Measurements from ENCODE around the gene CRP. TPM values are rescaled to one million over a fixed set of nuclear protein-coding genes. Genes with fewer than 3 reads are reported as not detected.
"Not testable (repeated sequence)": the region's sequence is repeated elsewhere in the genome, so short reads cannot be mapped to it uniquely, and the experiment has no call there.

Gene CRP
- total RNA-seq, 1 donor from 2014 or later: not detected

DNA sequence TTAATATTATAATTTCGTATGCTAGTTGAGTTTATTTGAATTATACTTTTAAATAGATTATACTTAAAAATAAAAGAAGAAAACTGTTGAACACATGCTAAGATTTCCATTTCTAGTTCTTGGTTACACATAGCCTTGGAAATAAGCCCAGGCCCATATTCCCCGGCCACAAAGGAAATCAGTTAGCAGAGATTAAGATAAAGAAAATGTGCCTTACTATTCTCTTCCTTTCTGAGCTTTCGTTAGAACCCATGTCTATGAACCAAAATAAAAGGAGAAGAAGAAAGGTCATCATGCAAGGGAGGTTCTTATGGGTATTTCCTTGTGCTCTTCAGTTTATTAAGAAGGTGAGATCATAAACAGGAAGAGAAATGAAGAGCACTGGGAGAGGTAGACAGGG, 32.3 kb upstream of the CRP start:
- ATAC-seq (ENCODE audit: low read depth) (no peak), DNase-seq (no peak)
- H3K27ac Mint-ChIP-seq: no peak overlapping the region
- H3K9me3 Mint-ChIP-seq: no peaks in the 10 kb centered on the region
- H3K4me1 Mint-ChIP-seq: no peaks in the 10 kb centered on the region
- ChIA-PET CTCF (no interaction called here), POLR2A (no interaction called here)
- intact Hi-C loops (cut with micrococcal nuclease): no loop called here
- H3K4me3 Mint-ChIP-seq: no peak overlapping the region
- H3K27me3 Mint-ChIP-seq: peaks cover 12% of the 10 kb centered on the region
- TF ChIP-seq, protein P1, sequence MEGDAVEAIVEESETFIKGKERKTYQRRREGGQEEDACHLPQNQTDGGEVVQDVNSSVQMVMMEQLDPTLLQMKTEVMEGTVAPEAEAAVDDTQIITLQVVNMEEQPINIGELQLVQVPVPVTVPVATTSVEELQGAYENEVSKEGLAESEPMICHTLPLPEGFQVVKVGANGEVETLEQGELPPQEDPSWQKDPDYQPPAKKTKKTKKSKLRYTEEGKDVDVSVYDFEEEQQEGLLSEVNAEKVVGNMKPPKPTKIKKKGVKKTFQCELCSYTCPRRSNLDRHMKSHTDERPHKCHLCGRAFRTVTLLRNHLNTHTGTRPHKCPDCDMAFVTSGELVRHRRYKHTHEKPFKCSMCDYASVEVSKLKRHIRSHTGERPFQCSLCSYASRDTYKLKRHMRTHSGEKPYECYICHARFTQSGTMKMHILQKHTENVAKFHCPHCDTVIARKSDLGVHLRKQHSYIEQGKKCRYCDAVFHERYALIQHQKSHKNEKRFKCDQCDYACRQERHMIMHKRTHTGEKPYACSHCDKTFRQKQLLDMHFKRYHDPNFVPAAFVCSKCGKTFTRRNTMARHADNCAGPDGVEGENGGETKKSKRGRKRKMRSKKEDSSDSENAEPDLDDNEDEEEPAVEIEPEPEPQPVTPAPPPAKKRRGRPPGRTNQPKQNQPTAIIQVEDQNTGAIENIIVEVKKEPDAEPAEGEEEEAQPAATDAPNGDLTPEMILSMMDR (IDR thresholded peaks at IDR 0.05): no peak
- no peaks in the 10 kb centered on the region for H3K36me3 Mint-ChIP-seq (ENCODE audit: low read depth)

DNA sequence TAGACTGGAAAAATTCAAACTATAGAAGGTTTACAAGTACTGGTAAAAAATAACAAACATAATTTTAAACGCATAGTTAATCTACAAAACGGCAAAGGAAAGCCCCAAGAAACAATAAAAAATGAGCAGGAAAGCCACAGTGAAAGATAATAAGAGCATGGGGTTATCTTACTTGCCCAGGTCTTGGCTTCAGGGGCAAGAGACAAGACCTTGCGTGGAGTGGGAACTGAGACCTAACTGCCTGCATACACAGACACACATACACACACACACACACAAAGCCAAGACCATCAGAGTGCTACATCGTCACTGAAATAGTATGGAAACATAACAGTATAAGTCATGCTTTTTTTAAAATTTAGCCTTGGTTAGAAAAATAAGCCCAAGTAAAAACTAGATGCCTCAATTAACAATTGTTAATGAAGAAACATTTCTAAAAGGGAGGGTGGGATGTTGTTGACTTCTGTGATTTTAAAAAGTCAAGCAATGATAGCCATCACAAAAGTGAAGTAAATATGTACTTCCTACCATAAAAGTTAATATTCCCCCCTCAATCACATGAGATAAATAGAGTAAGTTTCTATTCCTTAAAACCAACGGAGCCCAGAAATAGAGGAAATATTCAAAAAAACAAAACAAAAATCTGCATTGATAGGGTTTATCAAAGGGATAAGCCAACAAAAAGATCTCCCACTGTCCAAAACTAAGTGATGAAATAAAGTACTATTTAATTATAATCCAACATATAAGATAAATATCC, 29.4 kb upstream of the CRP start:
- H3K27ac Mint-ChIP-seq: no peak overlapping the region
- ChIA-PET CTCF (no interaction called here), POLR2A (no interaction called here)
- no peak for ATAC-seq (ENCODE audit: low read depth)
- no peaks in the 10 kb centered on the region for H3K9me3 Mint-ChIP-seq
- intact Hi-C loops (cut with micrococcal nuclease): no loop called here
- no peaks in the 10 kb centered on the region for H3K36me3 Mint-ChIP-seq (ENCODE audit: low read depth)
- no peak overlapping the region for H3K4me3 Mint-ChIP-seq
- no peaks in the 10 kb centered on the region for H3K4me1 Mint-ChIP-seq
- TF ChIP-seq, protein P1 (IDR thresholded peaks at IDR 0.05): no peak
- H3K27me3 Mint-ChIP-seq: peaks cover 12% of the 10 kb centered on the region
- no peak for DNase-seq

DNA sequence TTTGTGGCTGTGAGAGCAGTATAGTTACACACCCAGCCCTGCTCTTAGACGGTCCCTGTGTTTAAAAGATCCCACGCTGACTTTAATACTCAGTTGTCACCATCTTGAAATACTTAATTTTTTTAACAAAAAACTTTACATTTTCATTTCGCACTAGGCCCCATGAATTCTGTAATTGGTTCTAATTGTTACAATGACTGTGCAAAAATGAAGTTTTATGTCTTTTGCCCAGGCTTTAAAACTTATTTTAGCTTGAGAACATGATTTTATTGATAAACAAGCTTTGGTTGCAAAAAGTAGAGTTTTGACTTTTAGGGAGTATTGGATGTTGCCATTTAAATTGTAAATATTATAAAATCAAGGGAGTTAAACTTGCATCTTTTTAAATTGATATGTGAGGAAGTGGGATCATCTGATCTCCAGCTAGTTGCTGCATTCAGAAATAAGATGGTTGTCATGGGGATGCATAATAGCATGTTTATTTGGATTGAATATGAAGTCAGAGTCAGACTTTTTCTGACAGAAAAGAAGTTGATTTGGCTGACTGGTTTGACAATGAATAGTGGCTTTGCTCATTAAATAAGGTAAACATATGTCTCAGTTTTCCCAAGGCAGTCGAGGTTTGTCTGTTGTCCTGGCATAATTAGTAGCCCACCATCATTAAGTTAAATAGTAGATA, 23.0 kb upstream of the CRP start:
- Mint-ChIP-seq H3K9me3 (no peaks in the 10 kb centered on the region), H3K27ac (no peak overlapping the region), H3K4me3 (no peak overlapping the region), H3K4me1 (no peaks in the 10 kb centered on the region), H3K27me3 (peaks cover 11% of the 10 kb centered on the region), H3K36me3 (ENCODE audit: low read depth) (no peaks in the 10 kb centered on the region)
- ATAC-seq (ENCODE audit: low read depth) (no peak), DNase-seq (no peak)
- ChIA-PET CTCF (no interaction called here), POLR2A (no interaction called here)
- TF ChIP-seq, protein P1 (IDR thresholded peaks at IDR 0.05): no peak
- intact Hi-C loops (cut with micrococcal nuclease): no loop called here

DNA sequence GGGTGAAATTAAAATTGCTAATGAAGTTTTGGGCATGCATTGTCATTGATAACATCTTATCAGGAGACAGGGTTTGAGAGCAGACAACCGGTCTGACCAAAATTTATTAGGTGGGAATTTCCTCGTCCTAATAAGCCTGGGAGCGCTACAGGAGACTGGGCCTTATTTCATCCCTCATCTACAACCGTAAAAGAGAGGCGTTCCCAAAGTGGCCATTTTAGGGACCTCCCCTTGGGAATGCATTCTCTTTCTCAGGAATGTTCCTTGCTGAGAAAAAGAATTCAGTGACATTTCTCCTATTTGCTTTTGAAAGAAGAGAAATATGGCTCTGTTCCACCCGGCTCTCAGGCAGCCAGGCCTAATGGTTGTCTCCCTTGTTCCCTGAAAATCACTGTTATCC, 8.8 kb upstream of the CRP start:
- intact Hi-C loops (cut with micrococcal nuclease); POLR2A ChIA-PET; H3K4me1 Mint-ChIP-seq; DNase-seq; H3K36me3 Mint-ChIP-seq (ENCODE audit: low read depth); CTCF ChIA-PET; H3K4me3 Mint-ChIP-seq; ATAC-seq (ENCODE audit: low read depth); H3K27ac Mint-ChIP-seq: not testable (repeated sequence)
- H3K9me3 Mint-ChIP-seq: peaks cover 32% of the 10 kb centered on the region
- peaks cover 23% of the 10 kb centered on the region for H3K27me3 Mint-ChIP-seq

DNA sequence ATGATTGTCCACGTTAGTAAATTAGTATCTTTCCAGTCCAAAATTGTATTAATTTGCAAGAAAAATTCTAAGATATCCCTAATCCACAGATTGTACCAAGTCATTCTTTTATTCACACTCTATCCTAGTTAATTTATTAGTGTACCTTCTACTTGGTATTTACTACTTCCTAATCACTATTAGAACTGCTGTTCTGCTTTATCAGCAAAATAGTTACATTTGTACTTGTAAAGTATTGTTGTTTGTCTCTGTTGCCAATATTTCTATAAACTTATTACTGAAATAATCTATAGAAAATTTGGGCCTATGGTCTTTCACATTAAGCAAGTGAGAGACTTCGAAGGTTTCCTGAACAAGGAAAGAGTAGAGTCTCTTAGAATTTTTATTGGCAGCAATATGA, 5.6 kb upstream of the CRP start:
- Mint-ChIP-seq H3K4me1 (no peaks in the 10 kb centered on the region), H3K9me3 (peaks cover 40% of the 10 kb centered on the region), H3K4me3 (no peak overlapping the region), H3K27ac (no peak overlapping the region), H3K36me3 (ENCODE audit: low read depth) (peaks cover 4% of the 10 kb centered on the region), H3K27me3 (peaks cover 17% of the 10 kb centered on the region)
- ChIA-PET CTCF (no interaction called here), POLR2A (no interaction called here)
- ATAC-seq (ENCODE audit: low read depth): no peak
- intact Hi-C loops (cut with micrococcal nuclease): no loop called here
- DNase-seq: no peak
- TF ChIP-seq, protein P1 (IDR thresholded peaks at IDR 0.05): no peak

Data from activated B cell treated with CpG ODN at 0.5 μM for 24 hours (primary cell).